ENCODE measurements around the gene ANKRD50.

GRCh38 chr4:124757126-124757525 is 44.6 kb upstream of the ANKRD50 start:
- TF ChIP-seq CTCF (IDR thresholded peaks at IDR 0.05; ENCODE audit: low read depth, low read length, poor library complexity, severe bottlenecking) (no peak), EZH2phosphoT487 (IDR thresholded peaks at IDR 0.05; ENCODE audit: borderline replicate concordance, low read length) (no peak)
